GM18861 (cell line): Measurements from ENCODE around the gene AHRR.
"Not testable (repeated sequence)": the region's sequence is repeated elsewhere in the genome, so short reads cannot be mapped to it uniquely, and the experiment has no call there.

Experiments
- ATAC-seq: cut with Tn5 transposase; IDR thresholded peaks from one replicate; pipeline ENCODE4 v1.9.1; 2021; ENCODE audit not compliant: unreplicated experiment

Gene AHRR

GRCh38 chr5:376799-377325 lies 55.3 kb downstream of the AHRR start:
- no peak for ATAC-seq

GRCh38 chr5:377326-377981 lies 55.9 kb downstream of the AHRR start:
- ATAC-seq: no peak

- no peak for ATAC-seq
Observed at GRCh38 chr5:378301-378891, 56.9 kb downstream of the AHRR start.

GRCh38 chr5:378976-379742 lies 57.6 kb downstream of the AHRR start:
- no peak for ATAC-seq

- ATAC-seq: no peak
Observed at GRCh38 chr5:380701-381309, 59.3 kb downstream of the AHRR start.

- no peak for ATAC-seq
Observed at GRCh38 chr5:383066-383465, 61.6 kb downstream of the AHRR start.

- no peak for ATAC-seq
Observed at GRCh38 chr5:383621-384020, 62.1 kb downstream of the AHRR start.

- ATAC-seq: not testable (repeated sequence)
Observed at GRCh38 chr5:384576-384975, 63.1 kb downstream of the AHRR start.

- ATAC-seq: no peak
Observed at GRCh38 chr5:385321-385720, 63.8 kb downstream of the AHRR start.

- ATAC-seq: no peak
Observed at GRCh38 chr5:386432-387341, 65.2 kb downstream of the AHRR start.

- no peak for ATAC-seq
Observed at GRCh38 chr5:387491-388265, 66.2 kb downstream of the AHRR start.

- ATAC-seq: no peak
Observed at GRCh38 chr5:388266-389196, 67.0 kb downstream of the AHRR start.

- no peak for ATAC-seq
Observed at GRCh38 chr5:389197-389821, 67.8 kb downstream of the AHRR start.

GRCh38 chr5:389891-390622 lies 68.5 kb downstream of the AHRR start:
- ATAC-seq: no peak

- no peak for ATAC-seq
Observed at GRCh38 chr5:390623-391491, 69.3 kb downstream of the AHRR start.

- ATAC-seq: peak; percentile 74
Observed at GRCh38 chr5:392431-392988, 71.0 kb downstream of the AHRR start.
